Osteoblast (primary cell): ENCODE data around the gene ASB4. TPM values are rescaled to one million over a fixed set of nuclear protein-coding genes. Genes with fewer than 3 reads are reported as not detected.
"Not testable (repeated sequence)": the region's sequence is repeated elsewhere in the genome, so short reads cannot be mapped to it uniquely, and the experiment has no call there.

Experiments used
- DNase-seq: peaks from one replicate; pipeline ENCODE4 v3.0.0; 2011; ENCODE audit warnings: low spot score, mixed read lengths; ENCODE audit not compliant: insufficient read length; ENCODE audit errors: missing footprints
- H2AFZ ChIP-seq: 2 replicates; pipeline ENCODE4 v1.6.0; 2011; ENCODE audit warnings: mild to moderate bottlenecking, low read length
- H3K27ac ChIP-seq: 2 replicates; pipeline ENCODE4 v1.5.1; 2011; ENCODE audit warnings: mild to moderate bottlenecking, low read depth, low read length, moderate library complexity
- H3K27me3 ChIP-seq: 2 replicates; pipeline ENCODE4 v1.6.0; 2012; ENCODE audit warnings: mild to moderate bottlenecking, control low read depth, inconsistent platforms, low read length, moderate library complexity; ENCODE audit not compliant: insufficient read depth
- H3K36me3 ChIP-seq: 2 replicates; pipeline ENCODE4 v1.5.1; 2011; ENCODE audit warnings: mild to moderate bottlenecking, low read length, control low read depth, moderate library complexity; ENCODE audit not compliant: insufficient read depth
- H3K4me1 ChIP-seq: 2 replicates; pipeline ENCODE4 v1.5.1; 2011; ENCODE audit warnings: mild to moderate bottlenecking, low read length, control low read depth, moderate library complexity; ENCODE audit not compliant: insufficient read depth
- H3K4me2 ChIP-seq: 2 replicates; pipeline ENCODE4 v1.6.0; 2011; ENCODE audit warnings: mild to moderate bottlenecking, low read length; ENCODE audit not compliant: insufficient read depth
- H3K4me3 ChIP-seq: fragments of 200-600 bp; sonication (generic); 3 replicates; pipeline ENCODE4 v1.5.1; 2012; ENCODE audit warnings: mild to moderate bottlenecking, low read length, inconsistent platforms; ENCODE audit not compliant: insufficient read depth
- H3K79me2 ChIP-seq: 2 replicates; pipeline ENCODE4 v1.6.0; 2012; ENCODE audit warnings: mild to moderate bottlenecking, low read length, control low read depth, inconsistent platforms; ENCODE audit not compliant: insufficient read depth
- H3K9me3 ChIP-seq: 2 replicates; pipeline ENCODE4 v1.5.1; 2011; ENCODE audit warnings: low read depth, low read length, control low read depth
- H4K20me1 ChIP-seq: 2 replicates; pipeline ENCODE4 v1.6.0; 2012; ENCODE audit warnings: mild to moderate bottlenecking, low read length, control low read depth; ENCODE audit not compliant: insufficient read depth
- total RNA-seq: library from RNA; depleted of rRNA; stranded (reverse); fragments of >200 nt; gene quantifications from 2 replicates; pipeline ENCODE4 v1.2.3, GENCODE V29; 2012
- TF ChIP-seq, protein P1 (sequence below): IDR thresholded peaks from 2 replicates; pipeline ENCODE4 v1.5.1; 2011; ENCODE audit warnings: mild to moderate bottlenecking, low read depth, low read length, moderate library complexity; ENCODE audit errors: extremely low read depth

Gene ASB4
- total RNA-seq, 1 donor, result not detected

DNA sequence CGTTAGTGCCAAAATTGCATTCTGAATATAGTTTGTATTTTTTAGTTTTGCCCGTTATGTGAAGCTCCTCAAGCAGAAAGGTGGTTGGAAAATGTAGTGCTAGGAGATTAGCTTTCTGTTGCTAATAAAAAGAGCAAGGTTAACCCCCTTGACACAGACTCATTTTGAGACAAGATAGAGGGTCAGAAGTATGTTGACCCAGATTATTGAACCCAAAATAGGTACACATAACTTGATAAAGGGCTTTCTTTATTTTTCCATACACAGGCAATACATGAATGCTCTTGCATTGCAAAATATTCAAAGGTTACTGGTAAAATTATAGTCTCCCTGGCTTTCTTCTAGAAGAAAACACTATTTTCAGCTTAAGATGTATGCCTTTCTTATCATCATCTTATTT is 40.9 kb upstream of the ASB4 start:
- Histone ChIP-seq H3K79me2 (no peaks in the 10 kb centered on the region), H3K4me3 (no peak overlapping the region), H3K4me2 (no peak overlapping the region), H4K20me1 (no peaks in the 10 kb centered on the region), H3K36me3 (no peaks in the 10 kb centered on the region), H2AFZ (no peak overlapping the region), H3K27ac (no peak overlapping the region), H3K9me3 (no peaks in the 10 kb centered on the region), H3K27me3 (no peaks in the 10 kb centered on the region), H3K4me1 (no peaks in the 10 kb centered on the region)
- TF ChIP-seq, protein P1, sequence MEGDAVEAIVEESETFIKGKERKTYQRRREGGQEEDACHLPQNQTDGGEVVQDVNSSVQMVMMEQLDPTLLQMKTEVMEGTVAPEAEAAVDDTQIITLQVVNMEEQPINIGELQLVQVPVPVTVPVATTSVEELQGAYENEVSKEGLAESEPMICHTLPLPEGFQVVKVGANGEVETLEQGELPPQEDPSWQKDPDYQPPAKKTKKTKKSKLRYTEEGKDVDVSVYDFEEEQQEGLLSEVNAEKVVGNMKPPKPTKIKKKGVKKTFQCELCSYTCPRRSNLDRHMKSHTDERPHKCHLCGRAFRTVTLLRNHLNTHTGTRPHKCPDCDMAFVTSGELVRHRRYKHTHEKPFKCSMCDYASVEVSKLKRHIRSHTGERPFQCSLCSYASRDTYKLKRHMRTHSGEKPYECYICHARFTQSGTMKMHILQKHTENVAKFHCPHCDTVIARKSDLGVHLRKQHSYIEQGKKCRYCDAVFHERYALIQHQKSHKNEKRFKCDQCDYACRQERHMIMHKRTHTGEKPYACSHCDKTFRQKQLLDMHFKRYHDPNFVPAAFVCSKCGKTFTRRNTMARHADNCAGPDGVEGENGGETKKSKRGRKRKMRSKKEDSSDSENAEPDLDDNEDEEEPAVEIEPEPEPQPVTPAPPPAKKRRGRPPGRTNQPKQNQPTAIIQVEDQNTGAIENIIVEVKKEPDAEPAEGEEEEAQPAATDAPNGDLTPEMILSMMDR, result no peak
- no peak for DNase-seq

DNA sequence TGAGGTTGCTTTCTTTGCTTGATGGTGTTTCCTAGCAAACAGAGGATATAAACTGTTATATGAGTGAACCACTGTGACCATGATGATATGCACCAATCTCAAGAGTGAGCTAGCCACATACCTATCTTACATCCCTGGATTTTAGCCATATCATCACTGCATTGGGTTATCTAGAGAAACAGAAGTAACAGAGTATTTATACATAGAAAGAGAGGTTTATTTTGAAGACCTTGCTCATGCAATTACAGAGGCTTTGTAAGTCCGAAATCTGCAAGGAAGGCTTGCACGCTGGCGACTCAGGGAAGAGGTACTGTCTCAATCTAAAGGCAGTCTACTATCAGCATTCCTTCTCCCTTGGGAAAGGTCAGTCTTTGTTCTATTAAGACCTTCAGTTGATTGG is 39.1 kb upstream of the ASB4 start:
- TF ChIP-seq, protein P1, result no peak
- Histone ChIP-seq H3K27ac (no peak overlapping the region), H3K4me2 (no peak overlapping the region), H3K36me3 (no peaks in the 10 kb centered on the region), H2AFZ (no peak overlapping the region), H3K79me2 (no peaks in the 10 kb centered on the region), H3K4me1 (no peaks in the 10 kb centered on the region), H4K20me1 (no peaks in the 10 kb centered on the region), H3K4me3 (no peak overlapping the region), H3K9me3 (no peaks in the 10 kb centered on the region), H3K27me3 (no peaks in the 10 kb centered on the region)
- no peak for DNase-seq

DNA sequence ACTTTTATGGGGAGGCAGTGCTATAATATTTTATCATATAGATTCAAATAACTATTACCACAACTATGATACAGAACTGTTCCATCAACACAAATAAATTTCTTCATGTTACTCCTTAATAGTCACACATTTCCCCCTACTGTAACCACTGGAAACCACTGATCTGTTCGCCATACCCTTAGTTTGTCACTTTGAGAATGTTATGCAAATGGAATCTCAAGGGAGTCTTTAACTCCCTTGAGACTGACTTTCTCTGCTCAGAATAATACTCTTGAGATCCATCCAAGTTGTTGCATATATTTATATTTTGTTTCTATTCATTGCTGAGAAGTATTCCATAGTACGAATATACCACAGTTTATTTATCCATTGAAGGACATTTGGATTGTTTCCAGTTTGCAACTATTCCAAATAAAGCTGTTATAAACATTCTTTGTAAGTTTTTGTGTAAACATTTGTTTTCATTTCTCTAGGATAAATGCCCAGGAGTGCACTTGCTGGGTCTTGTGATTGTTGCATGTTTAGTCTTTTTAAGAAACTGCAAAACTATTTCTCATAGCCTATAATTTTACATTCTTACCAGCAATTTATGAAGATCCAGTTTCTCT is 31.2 kb upstream of the ASB4 start:
- no peak overlapping the region for H3K27ac ChIP-seq
- H3K9me3 ChIP-seq, result no peaks in the 10 kb centered on the region
- H2AFZ ChIP-seq, result no peak overlapping the region
- TF ChIP-seq, protein P1, result no peak
- H4K20me1 ChIP-seq, result no peaks in the 10 kb centered on the region
- H3K4me2 ChIP-seq, result no peak overlapping the region
- no peaks in the 10 kb centered on the region for H3K36me3 ChIP-seq
- no peaks in the 10 kb centered on the region for H3K27me3 ChIP-seq
- H3K4me1 ChIP-seq, result no peaks in the 10 kb centered on the region
- DNase-seq, result no peak
- no peaks in the 10 kb centered on the region for H3K79me2 ChIP-seq
- no peak overlapping the region for H3K4me3 ChIP-seq

DNA sequence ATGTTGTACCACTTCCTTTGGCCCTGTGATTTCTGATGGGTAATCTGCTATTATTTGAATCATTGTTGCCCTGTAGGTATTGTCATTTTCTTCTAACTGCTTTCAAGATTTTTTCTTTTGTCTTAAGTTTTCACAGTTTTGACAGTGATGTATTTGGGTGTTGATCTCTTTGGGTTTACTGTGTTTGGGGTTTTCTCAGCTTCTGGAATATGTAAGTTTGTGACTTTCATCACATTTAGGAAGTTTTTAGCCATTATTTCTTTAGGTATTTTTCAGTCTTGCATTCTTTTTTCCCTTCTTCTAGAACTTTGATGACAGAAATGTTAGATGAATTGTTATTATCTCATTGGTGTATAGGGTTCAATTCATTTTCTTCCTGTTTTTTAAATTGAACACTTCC is 27.8 kb upstream of the ASB4 start:
- Histone ChIP-seq H3K79me2 (no peaks in the 10 kb centered on the region), H3K4me2 (no peak overlapping the region), H3K9me3 (no peaks in the 10 kb centered on the region), H3K4me1 (no peaks in the 10 kb centered on the region), H3K36me3 (no peaks in the 10 kb centered on the region), H3K27ac (no peak overlapping the region), H2AFZ (no peak overlapping the region), H3K27me3 (no peaks in the 10 kb centered on the region), H4K20me1 (no peaks in the 10 kb centered on the region), H3K4me3 (no peak overlapping the region)
- TF ChIP-seq, protein P1, result no peak
- DNase-seq, result no peak

DNA sequence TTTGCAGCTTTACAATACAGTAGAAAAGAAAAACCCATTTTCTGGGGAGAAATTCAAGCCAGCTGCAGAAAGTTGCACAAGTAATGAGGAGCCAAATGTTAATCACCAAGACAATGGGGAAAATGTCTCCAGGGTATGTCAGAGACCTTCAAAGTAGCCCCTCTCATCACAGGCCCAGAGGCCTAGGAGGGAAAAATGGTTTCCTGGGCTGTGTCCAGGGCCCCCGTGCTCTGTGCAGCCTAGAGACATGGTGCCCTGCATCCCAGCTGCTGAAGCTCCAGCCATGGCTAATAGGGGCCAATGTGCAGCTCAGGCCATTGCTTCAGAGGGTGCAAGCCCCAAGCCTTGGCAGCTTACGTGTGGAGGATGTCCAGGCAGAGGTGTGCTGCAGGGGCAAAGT is 25.1 kb upstream of the ASB4 start:
- not testable (repeated sequence) for H3K27me3 ChIP-seq, H4K20me1 ChIP-seq, H2AFZ ChIP-seq, DNase-seq, H3K9me3 ChIP-seq, H3K79me2 ChIP-seq, H3K36me3 ChIP-seq, H3K27ac ChIP-seq, H3K4me1 ChIP-seq, H3K4me3 ChIP-seq, H3K4me2 ChIP-seq
